ENCODE results near the gene ARID3C.

The ARID3C gene

DNA sequence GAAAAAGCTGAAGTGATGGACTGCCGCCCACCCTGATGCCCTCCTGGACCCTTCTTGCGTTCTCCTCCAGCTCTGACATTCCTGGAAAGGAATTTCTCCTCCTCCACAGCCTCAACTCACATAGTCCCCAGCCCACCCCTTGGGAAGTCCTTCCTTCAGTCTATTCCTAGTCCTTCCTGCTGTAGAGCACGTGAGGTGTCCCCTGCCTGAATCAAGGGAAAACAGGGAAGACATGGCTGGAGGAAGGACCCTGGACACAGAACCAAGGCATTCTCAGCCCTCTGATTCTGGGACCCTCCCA lies 3.7 kb downstream of the ARID3C start:
- DNase-seq, result no peak

DNA sequence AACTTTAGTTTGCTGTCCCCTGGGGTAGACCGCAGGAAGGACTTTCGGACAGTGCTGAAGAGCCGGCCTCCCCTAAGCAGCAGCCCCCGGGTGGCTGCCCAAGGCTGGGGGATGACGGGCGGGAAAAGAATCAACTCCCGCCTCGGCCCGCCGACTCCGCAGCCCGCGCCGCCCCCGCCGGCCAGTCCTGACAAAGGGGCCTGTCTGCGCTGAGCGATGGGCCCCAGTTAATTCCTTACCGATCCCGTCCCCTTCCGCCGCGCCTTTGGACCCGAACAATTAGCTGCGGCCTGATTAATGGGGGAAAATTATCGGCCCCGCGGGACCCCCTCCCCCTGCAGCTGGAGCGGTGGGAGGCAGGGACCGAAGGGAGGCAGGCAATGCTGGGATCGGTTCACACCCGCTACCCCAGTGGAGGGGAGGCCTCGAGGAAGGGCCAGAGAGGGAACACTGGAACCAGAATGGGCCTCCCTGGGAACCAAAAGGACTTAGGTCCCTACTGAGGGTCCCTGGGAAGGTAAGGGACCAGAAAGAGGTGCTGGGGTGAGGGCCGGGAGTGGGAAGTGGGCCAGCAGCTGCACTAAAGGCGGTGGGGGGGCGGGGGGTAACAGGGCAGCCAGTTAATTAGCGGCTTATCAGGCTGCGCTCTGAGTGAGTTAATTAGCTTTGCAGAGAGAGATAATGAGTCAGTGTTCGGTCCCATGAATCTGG lies 4.2 kb downstream of the ARID3C start:
- DNase-seq, result no peak

DNA sequence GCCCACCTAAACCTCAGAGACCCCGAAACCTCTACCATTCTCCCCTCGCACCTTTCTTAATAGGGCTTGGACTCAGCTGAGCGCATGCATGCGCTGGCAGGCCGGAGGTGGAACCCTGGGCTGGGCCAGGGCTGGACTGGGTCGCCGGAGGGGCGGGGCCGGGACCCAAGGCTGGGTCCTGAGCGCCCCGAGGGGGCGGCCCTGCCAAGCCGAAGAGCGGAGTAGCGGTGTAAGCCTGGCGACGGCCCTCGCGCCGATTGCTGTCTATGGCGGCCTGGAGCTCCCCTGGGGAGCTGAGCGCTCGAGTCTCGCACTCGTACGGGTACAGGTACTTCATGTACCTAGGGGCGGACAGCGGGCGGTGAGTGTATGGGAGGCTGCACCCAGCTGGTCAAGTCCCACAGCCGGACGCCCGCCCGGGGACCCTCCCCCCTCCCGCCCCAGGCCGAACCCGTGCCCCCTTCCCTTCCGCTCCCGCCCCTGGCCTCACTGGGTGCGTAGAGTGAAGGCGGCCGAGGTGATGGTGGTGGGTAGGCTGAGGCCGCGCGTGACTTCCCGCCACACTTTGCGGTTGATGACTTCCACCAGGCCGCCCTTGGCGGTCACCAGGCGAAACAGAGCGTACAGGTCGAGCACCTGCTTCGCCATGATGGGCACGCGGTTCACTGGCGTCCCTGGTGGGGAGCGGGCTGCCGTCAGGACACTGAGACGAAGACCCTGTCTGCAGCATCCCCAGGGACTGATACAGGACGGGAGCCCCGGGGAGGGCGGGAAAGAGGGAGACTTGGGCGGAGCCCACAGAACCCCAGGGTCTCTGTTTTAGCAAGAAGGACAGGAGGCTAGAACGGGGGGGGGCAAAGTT lies 5.3 kb downstream of the ARID3C start:
- no peak for DNase-seq

DNA sequence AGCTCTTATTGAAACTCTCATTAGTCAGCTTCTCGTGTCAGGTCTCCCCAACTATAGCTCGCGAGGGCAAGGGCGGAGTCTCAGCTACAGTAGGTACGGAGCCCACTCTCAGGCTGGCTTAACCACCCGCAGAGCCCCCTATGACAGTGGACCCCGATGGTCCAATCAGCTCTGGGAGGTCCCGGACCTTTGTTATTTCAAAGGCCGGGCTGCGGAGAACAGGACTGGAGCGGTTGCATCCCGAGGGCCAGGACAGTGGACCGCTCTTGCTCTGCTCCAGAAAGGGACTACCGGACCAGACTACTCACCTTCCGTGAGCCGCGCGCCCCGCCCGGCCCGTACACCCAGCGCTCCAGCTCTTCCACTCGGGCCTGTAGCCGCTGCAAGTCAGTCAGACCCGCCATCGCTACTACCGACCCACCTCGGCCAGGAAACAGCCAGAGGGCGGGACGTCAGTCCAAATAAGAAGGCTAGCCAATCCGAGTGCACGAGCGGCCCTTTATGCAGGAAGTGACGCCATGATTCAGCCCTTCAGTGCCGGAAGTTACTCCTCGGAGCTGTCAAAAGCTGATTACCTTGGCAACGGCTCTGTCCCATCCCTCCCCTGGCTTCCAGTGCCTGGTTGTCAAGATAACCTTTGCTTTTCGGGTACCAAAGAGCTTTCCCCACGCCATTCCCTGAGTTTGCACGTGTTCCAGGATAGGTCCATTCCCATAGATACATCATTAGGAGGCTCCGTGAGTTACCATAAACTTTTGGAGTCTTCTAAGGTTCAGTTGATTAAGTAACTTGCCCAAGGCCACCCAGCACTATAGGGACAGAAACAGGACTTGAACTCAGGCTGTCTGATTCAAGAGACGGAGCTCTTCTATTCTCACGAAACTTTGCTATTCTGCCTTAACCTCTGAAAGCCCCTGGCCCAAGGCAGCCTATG lies 8.5 kb downstream of the ARID3C start, which contains the start of gene DCTN3:
DCTN3 (minus strand) TSS at position 435 of the 934 bp plus-strand sequence; CDS start at position 404, 31 bp downstream.
- DNase-seq, result peak; percentile 95

DNA sequence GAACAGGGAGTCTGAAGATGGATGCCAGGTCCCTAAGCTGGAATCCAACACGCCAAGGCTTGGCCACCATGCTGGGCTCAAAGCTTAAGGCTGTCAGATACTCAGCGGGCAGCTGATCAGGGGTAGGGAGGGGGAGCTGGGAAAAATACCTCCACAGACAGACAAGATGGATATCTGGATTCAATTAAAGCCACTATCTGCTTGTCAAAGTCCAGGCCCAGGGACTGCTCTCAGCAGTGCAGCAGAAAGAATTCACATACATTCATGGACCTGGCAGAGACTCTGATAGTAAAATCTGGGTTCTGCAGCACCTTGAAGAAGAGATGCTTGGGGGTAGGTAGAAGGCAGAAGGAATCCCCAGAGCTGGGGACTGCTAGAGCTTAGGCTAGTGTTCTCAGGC lies 13.7 kb downstream of the ARID3C start:
- no peak for DNase-seq

DNA sequence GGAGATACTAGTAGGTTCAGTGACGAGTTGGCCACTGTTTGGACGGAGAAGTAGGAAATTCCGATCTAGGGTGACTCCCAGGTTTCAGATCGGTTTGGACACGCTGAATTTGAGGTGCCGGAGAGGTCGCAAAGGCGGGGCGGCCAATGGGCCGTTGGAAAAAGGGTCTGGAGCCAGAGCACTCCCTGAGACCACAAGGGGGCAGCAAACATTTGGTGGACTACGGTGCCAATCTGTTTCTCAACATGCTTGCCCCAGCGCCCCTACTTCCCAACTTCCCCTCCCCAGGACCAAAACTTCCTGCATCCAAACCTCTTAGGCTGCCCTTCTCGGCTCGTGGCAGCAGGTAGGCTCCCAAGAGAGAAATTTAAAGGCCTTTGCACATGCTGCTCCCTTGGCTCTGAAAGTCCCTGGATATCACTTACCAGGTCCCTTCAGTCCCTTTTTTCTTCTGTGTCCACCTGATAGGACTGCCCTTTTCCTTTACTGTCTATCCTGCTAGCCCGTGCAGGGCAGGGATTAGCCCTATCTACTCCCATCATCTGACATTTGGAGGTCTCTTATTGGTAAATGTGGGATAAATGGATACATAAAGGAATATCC lies 16.0 kb downstream of the ARID3C start:
- DNase-seq, result peak; percentile 72

DNA sequence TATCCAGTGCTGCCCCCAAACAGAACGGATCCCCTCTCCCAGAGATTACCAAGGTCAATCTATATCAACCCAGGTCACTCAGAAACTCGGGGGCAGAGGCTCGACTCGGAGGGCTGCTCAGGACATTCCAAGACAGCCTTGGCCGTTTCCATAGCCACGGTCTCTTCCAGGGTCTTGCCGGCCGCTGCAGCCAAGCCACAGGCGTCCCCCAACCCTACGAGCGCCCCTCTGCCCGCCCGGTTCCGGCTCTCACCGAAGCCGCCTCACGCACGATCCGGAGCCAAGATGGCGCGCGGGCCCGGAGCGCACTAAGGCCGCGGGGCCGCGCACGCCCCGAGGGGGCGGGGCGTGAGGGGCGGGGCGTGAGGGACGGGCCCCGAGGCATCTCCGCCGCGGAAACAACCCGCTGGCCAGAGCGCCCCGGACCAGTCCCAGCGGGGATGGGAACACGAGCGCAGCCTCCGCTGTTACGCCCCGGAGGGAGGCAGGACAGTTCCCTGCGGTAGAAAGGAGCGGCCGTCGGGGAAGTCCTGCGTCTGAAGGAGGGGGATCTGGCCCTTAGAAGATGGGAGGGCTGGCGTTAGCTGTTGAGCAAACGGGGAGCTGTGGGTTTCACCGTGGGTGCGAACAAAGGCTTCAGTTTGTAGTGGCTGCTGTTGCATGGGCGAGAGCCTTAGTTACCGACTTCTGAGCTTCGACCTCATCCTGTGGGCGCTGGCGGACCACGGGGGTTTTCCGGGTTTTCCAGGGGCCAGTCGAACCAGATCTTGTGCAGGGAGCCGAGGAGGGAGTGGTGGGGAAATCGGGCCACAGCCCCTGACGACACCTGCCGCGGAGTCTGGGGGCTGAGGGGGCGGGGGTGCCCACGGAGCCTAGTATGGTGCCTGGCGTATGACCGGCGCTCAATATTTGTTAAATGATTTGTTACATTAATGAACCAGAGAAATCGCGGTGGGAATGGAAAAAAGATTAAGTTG lies 16.8 kb downstream of the ARID3C start, which contains the start of gene RPP25L:
RPP25L (minus strand) TSS at position 287 of the 977 bp plus-strand sequence. CDS start 801 bp downstream, outside the sequence.
- DNase-seq, result peak; percentile 80

DNA sequence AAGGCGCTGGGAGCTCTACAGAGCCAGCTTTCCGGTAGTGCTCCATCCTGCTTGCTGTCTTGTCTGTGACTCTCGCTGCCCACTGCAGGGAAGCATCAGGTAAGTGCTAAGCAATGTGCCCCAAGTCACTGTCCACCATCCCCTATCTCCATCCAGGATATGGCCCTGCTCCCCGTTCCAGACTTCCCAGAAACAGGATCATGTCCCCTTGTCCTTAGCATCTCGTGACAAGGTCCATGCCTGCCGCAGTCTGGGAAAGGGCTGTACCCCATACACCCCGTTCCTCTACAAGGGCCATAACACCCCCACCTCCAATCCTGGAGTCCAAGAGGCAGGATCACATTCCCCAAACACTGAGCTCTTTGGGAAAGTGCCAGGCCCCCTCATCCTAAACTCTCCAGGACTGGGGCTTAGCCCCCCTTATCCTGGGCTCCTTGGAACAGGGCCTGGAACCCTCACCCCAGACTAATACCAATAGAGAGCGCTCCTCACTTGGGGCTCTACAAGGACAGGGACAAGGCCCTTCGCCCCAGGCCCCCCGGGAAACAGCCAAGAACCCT lies 17.5 kb downstream of the ARID3C start:
- DNase-seq, result no peak

DNA sequence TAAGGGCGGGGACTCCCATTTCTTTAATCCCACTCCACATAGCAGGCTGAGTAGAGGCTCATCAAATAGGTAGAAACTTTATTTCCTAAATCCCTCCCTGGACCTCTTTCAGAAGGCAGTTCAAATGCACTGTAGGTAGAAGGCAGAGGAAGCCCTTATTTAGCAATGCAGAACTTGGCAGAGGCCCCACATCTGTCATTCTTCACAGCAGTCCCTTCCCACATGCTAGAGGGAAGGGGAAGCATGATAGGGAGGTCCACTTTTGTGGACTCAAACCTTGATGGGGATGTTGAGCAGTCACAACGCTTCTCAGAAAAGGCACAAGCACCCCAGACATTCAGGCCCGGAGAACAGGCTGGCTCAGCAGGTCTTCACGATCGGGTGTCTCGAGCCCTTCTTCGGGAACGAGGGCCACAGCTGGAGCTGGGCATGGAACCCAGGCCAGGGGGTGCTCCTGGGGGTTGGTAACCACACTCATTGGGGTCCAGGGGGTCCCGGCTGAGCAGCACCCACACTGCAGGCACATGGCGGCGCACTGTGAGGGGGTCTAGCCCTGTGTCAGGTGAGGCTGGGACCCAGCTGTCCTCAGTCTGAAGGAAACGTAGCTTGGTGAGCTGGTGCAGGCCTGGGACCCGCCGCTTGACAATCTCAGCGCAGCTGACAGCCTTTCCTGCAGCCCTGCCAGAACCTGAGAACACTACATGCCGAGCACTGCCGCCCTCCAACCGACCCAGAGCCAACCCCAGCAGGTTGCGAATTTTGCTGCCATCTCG lies 18.2 kb downstream of the ARID3C start:
- DNase-seq, result no peak

DNA sequence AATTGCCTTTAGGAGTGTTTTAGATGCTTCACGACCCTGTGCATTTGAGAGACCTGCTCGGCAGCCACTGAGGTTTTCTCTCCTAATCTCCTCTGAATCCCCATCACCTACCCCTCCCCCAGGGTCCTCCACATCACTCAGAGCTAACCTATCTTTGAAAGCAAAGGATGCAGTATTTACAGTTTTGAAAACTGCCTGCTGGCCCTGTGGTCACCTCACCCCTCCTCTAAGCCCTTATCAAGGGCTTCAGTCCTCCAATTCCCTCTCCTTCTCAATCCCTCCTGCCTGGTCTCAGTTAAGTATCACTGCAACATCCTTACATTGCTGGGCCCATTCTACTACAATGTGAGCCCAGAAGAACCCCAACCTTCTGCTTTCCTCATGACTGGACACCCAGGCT lies 21.5 kb downstream of the ARID3C start:
- DNase-seq, result no peak

DNA sequence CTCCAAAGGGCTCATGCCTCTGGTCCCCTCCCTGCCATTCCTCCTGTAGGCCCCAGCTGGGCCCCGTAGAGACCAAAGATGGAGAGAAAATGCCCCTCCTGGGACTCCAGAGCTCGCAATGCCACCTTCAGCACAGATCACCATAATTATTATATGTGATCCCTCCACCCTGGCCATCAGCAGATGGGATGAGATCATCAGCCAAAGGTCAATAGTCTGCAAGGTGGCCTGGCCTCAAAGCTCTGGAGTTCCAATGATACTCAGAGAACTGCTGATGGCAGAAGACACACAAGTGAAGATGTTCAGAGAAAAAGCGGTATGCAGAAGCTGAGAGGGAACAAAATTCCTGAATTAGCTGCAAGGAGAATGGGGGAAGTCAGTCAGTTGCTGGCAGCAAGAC lies 22.0 kb downstream of the ARID3C start:
- DNase-seq, result no peak

DNA sequence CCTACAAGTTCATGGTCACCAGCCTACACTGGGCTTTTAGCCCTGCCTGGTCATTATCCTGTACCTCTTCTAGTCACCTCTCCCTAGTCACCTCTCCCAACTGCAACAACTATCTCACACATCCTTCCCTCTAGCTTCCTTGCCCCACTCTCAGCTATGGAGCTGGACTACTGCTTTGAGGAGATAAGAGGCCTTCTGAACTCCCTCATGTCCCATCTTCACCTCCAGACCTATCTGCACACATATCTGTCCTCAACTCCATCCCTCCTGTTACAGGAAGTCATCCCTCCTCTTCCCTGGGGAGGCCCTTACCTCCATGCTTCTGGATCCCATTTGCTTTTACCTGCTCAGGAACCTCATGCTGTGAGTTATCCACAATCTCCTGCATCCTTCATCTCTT lies 22.7 kb downstream of the ARID3C start:
- no peak for DNase-seq

DNA sequence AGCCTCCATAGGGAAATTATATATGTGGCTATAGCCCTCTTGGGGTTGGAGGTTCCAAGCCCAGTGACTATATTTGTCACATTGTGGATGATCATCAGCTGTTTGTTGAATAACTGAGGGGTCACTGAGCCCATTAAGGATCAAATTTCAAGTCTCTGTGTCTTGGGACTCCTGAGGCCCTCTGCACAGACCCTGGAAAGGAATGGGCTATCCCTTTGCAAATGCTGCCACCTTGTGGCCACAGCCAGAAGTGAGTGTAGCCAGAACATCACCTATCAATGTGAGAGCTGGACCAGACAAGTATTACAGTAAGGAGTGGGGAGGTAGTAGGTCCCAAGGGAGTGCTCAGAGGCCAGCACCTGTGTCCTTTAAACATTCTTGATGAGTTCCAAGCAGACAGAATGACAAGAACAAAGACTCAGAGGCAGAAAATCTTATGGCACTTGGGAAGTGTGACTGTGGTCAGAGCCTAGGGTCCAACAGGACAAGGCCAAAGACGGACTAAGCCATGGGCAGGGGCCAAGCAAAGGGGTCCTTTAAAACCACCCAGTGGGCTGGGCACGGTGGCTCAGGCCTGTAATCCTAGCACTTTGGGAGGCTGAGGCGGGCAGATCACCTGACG lies 25.1 kb downstream of the ARID3C start:
- peak; percentile 51 for DNase-seq

DNA sequence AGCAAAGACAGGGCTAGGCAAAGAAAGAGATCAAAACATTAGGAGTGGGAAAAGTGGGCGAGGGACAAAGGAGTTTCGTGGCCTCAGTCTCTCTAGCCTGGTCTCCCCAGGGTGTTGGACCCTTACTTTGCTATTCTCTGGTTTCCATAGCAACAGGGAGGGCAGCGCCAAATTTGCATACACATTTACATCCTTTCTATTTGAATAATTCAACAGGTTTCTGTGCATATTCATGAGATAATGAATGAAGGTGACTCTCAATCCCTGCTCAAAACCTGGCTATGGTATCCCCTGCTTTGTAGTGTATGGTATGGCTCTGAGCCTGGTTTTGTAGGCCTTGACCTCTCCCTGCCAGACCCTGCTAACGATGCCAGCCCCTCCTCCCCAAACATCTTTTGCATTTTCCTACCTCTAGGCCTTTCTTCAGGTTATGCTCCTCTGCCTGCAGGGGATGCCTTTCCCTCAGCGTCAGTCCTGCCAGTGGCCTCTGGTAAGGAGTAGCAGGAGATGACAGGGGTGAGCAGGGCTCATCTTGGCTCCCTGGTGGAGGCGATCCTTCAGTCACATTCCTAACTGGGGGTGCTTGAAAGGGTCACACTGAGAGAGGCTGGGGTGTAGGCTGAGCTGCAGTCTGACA lies 26.8 kb downstream of the ARID3C start:
- DNase-seq, result no peak

DNA sequence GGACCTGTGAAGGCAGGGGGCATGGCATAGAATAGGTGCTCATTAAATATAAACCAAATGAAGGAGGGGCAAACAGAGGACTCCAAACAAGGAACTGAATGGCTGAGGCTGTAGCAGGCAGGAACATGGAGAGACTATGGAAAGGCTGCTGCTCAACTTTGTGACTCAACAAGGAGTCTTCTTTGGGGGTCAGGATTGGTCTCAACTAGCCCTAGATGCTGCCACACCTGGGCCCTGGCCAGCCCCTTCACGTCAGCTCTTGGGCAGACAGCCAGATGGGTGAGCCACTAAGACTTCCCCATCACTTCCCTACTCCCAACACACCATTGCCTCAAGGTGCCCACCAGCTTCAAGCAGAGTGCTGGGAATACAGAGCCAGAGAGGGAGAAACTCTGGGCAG lies 28.0 kb downstream of the ARID3C start:
- no peak for DNase-seq

DNA sequence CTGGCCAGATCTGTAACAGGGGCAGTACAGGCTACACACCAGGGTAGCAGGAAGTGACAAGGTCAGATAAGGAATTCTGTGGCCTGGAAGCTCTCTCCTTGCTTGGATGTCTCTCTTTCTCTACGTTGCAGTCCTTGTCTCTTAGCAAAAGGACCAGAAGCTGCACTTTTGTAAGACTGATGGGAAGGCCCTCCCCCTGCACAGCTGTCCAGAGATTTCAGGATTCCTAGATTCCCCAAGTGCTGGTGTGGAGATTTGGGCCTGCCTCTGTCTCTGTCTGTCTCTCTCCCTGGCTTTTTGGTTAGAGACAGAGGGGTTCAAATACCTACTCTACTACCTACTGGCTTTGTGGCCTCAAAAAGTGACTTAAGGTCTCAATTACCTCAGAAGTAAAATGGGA lies 29.3 kb downstream of the ARID3C start:
- DNase-seq, result no peak

DNA sequence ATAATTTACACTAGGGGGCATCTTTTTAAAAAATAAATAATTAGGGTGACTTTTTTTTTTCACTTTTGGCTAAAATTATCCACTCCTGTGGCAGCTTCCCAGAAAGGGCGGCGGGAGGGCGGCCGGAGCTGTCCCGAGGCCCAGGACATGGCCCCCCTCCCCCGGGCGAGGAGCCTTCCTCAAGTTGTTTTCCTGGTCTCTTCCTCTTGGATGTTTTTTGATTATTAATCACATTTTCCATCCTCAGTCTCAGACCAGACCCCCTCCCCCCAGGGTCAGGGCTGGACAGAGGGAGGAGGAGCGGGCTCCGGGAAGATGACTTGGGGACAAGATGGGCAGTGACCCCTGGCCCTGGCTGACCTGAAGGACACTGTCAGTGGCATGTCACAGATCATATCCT lies 34.7 kb downstream of the ARID3C start:
- no peak for DNase-seq

DNA sequence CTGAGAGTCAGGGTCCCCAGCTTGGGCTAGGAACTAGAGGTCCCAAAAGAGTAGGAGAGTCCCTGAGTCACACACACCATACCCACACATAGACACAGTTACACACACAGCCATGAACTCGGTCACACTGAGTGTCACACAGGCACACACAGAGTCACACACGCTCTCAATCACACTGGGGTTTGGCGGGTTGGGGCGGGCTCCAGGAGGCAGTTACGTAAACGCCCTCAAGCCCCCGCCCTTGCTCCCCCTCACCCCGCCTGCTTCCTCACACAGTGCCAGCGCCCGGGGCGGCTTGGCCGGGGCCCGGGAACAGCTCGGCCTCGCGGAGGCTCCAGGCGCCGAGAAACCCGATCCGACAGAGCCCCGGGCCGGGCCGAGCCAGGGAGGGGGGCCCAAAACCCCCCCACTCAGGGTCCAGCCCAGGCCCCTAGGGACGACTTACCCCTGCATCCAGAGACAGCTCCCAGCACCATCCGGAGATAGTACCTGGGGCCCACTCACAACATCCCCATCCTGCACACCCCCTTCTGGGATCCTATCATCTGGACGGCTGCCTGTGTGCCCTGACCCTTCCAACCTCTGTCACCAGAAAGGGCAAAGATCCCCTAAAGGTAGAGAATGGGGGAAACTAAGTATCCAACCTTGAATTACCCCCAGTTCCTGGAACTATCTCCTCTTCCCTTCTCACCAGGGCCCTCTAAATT lies 35.8 kb downstream of the ARID3C start:
- no peak for DNase-seq

Measured in HCEC 1CT (cell line).